Measurements from ENCODE around the gene TOX3.

The TOX3 gene

GRCh38 chr16:52487849-52488457, 59.0 kb downstream of the TOX3 start:
- Histone ChIP-seq H3K4me3 (ENCODE audit: low read length) (no peak overlapping the region), H3K9me3 (ENCODE audit: insufficient read depth, low read depth, low read length) (no peaks in the 10 kb centered on the region), H3K9ac (ENCODE audit: low read depth, low read length) (no peak overlapping the region), H3K27ac (ENCODE audit: low read length) (no peak overlapping the region), H3K27me3 (ENCODE audit: insufficient read depth, low read length) (no peaks in the 10 kb centered on the region), H3K4me1 (ENCODE audit: insufficient read depth, low read length) (no peaks in the 10 kb centered on the region), H3K36me3 (ENCODE audit: insufficient read depth, low read depth, low read length) (peaks cover 3% of the 10 kb centered on the region; the same call in 1 of the 2 replicates)

DNA sequence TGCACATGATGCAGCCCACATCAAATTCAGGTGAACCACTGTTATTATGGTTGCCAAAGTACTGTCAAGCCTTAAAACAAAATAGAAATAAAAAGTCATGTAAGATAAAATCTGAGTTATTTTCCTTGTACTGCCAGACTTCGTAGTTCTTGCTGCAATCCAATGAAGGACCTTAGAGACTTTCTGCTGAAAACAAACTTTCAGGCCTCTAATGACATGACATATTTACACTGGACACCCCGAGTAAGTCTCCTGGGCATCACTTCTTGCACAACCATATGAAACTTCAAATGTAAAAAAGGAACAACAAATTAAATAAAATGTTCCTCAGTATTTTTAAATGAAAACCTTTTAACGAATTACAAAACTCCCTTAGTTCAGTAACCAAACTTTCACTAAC, 66.7 kb downstream of the TOX3 start:
- no peaks in the 10 kb centered on the region for H3K36me3 ChIP-seq (ENCODE audit: insufficient read depth, low read depth, low read length)
- H3K4me3 ChIP-seq (ENCODE audit: low read length), result no peak overlapping the region
- no peak overlapping the region for H3K27ac ChIP-seq (ENCODE audit: low read length)
- H3K9me3 ChIP-seq (ENCODE audit: insufficient read depth, low read depth, low read length), result no peaks in the 10 kb centered on the region
- no peaks in the 10 kb centered on the region for H3K27me3 ChIP-seq (ENCODE audit: insufficient read depth, low read length)
- H3K9ac ChIP-seq (ENCODE audit: low read depth, low read length), result no peak overlapping the region
- peaks cover 5% of the 10 kb centered on the region; the same call in 1 of the 2 replicates for H3K4me1 ChIP-seq (ENCODE audit: insufficient read depth, low read length)

DNA sequence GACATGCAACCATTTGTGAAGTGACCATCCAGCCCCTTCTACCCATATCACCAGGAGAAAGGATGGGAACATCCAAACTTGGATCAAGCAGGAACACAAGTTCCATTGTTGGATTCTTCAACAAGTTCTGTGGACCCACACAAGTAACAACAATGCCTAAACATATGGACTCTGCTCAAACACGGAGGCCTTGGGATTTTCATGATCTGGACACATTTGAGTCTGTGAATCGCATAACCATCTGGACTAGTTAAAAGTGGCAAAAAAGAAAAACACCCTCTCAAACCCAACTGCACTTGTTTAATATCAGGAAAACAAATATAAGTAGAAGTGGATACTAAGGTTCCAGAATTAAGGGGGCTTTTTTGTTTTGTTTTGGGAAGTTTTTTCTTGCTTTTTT, 70.8 kb downstream of the TOX3 start:
- Histone ChIP-seq H3K27ac (ENCODE audit: low read length) (no peak overlapping the region), H3K4me1 (ENCODE audit: insufficient read depth, low read length) (peaks cover 8% of the 10 kb centered on the region; the same call in 1 of the 2 replicates), H3K4me3 (ENCODE audit: low read length) (no peak overlapping the region), H3K36me3 (ENCODE audit: insufficient read depth, low read depth, low read length) (no peaks in the 10 kb centered on the region), H3K27me3 (ENCODE audit: insufficient read depth, low read length) (no peaks in the 10 kb centered on the region), H3K9me3 (ENCODE audit: insufficient read depth, low read depth, low read length) (no peaks in the 10 kb centered on the region), H3K9ac (ENCODE audit: low read depth, low read length) (no peak overlapping the region)

- Histone ChIP-seq H3K4me3 (ENCODE audit: low read length) (no peak overlapping the region), H3K9me3 (ENCODE audit: insufficient read depth, low read depth, low read length) (no peaks in the 10 kb centered on the region), H3K27ac (ENCODE audit: low read length) (no peak overlapping the region), H3K4me1 (ENCODE audit: insufficient read depth, low read length) (peaks cover 20% of the 10 kb centered on the region; the same call in 1 of the 2 replicates), H3K36me3 (ENCODE audit: insufficient read depth, low read depth, low read length) (no peaks in the 10 kb centered on the region), H3K9ac (ENCODE audit: low read depth, low read length) (no peak overlapping the region), H3K27me3 (ENCODE audit: insufficient read depth, low read length) (no peaks in the 10 kb centered on the region)
These were observed 72.3 kb downstream of the TOX3 start for GRCh38 chr16:52474679-52475078.

DNA sequence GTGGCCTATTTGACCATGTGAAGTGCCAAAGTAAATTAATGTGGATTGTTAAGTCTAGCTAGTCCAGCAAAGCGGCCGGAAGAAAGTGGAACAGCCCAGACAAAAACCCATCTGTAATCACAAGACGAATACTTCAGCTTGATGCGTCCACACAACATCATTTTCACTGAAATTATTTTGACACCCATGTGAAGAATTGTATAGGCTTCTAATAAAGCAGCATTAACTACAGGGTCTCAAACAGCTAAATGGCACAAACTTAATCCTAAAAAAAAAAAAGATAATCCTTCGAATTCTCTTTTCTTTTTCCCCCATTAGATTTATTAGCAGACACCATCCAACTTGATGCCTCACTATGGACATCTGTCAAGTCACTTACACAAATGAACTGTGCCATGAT, 73.8 kb downstream of the TOX3 start:
- H3K27ac ChIP-seq (ENCODE audit: low read length), result no peak overlapping the region
- no peaks in the 10 kb centered on the region for H3K36me3 ChIP-seq (ENCODE audit: insufficient read depth, low read depth, low read length)
- H3K9ac ChIP-seq (ENCODE audit: low read depth, low read length), result no peak overlapping the region
- no peaks in the 10 kb centered on the region for H3K9me3 ChIP-seq (ENCODE audit: insufficient read depth, low read depth, low read length)
- H3K4me1 ChIP-seq (ENCODE audit: insufficient read depth, low read length), result peaks cover 35% of the 10 kb centered on the region
- no peaks in the 10 kb centered on the region for H3K27me3 ChIP-seq (ENCODE audit: insufficient read depth, low read length)
- H3K4me3 ChIP-seq (ENCODE audit: low read length), result no peak overlapping the region

DNA sequence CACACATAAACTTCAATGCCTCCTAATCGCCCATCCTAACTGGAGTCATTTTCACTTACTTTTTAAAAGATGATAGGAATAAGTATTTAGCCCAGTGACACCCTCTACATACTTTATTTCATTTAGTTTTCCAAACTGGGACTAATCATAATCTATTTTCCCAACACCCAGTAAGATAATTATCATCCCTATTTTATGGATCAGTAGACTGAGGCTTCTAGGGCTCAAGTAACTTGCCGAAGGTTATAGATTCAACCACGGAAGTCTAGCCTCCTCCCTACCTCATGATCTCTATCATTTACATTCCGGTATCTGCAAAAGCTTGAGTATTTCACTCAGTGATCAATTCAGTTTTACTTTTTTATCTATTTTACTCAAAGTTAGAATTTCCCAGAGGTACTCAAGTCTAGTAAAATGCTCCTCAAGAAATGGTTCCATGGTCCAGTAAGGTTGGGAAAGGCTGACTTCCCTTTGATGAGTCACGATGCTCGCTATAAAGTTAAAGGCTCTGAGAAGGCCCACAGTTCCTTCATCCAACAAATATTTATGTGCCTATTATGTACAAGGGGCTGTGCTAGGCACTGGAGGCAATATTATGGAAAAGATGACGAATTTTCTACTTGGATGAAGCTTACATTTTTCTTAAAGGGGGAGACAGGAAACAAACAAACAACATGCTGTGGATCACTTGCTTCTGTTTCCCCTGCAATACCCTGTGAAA, 75.1 kb downstream of the TOX3 start:
- Histone ChIP-seq H3K36me3 (ENCODE audit: insufficient read depth, low read depth, low read length) (no peaks in the 10 kb centered on the region), H3K9me3 (ENCODE audit: insufficient read depth, low read depth, low read length) (no peaks in the 10 kb centered on the region), H3K9ac (ENCODE audit: low read depth, low read length) (no peak overlapping the region), H3K27me3 (ENCODE audit: insufficient read depth, low read length) (no peaks in the 10 kb centered on the region), H3K4me3 (ENCODE audit: low read length) (no peak overlapping the region), H3K27ac (ENCODE audit: low read length) (no peak overlapping the region), H3K4me1 (ENCODE audit: insufficient read depth, low read length) (peaks cover 42% of the 10 kb centered on the region)

DNA sequence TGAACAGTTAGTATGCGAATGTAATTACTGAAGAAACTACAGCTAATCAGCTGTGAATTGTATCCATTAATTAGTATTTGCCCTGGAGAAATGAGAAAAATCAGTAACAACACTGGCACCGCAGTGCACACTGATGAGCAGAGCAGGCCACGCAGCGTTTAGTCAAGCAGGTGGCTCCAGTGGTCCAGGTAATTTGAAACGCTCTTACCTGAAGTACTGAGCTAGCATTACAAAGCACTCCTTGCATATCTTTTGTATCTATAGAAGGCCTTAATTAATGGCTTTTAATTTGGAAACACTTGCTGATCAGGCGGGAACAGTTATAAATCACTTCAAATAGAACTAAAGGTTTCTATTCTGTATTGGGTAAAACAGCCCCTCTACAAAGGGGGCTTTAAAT, 76.4 kb downstream of the TOX3 start:
- H3K4me3 ChIP-seq (ENCODE audit: low read length), result no peak overlapping the region; the same call in 1 of the 2 replicates
- no peaks in the 10 kb centered on the region for H3K9me3 ChIP-seq (ENCODE audit: insufficient read depth, low read depth, low read length)
- no peak overlapping the region for H3K27ac ChIP-seq (ENCODE audit: low read length)
- H3K9ac ChIP-seq (ENCODE audit: low read depth, low read length), result 0 out of 2 replicates have a peak overlapping the region, but pooled peaks have one; percentile 6
- H3K36me3 ChIP-seq (ENCODE audit: insufficient read depth, low read depth, low read length), result no peaks in the 10 kb centered on the region
- H3K4me1 ChIP-seq (ENCODE audit: insufficient read depth, low read length), result peaks cover 47% of the 10 kb centered on the region
- no peaks in the 10 kb centered on the region for H3K27me3 ChIP-seq (ENCODE audit: insufficient read depth, low read length)

DNA sequence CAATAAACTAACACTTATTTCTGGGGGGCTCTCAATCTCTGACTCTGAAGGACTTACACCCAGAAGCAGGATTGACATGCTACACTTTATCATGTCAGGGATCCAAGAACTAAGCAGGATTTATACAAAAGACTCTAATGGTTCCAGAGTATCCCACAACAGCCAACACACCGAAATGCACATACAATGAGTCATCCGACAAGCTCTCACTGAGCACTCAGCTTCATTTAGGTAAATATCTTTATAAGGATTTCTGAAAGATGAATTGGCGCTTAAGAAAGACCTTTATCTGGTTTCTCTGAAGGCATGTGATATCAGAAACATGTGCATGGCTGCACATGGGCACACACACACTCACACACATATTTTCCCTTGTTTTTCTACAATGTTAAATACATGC, 77.2 kb downstream of the TOX3 start:
- H3K4me3 ChIP-seq (ENCODE audit: low read length), result no peak overlapping the region; the same call in none of the 2 replicates
- no peaks in the 10 kb centered on the region for H3K9me3 ChIP-seq (ENCODE audit: insufficient read depth, low read depth, low read length)
- H3K36me3 ChIP-seq (ENCODE audit: insufficient read depth, low read depth, low read length), result no peaks in the 10 kb centered on the region
- no peak overlapping the region for H3K27ac ChIP-seq (ENCODE audit: low read length)
- H3K9ac ChIP-seq (ENCODE audit: low read depth, low read length), result 0 out of 2 replicates have a peak overlapping the region, but pooled peaks have one; percentile 6
- no peaks in the 10 kb centered on the region for H3K27me3 ChIP-seq (ENCODE audit: insufficient read depth, low read length)
- H3K4me1 ChIP-seq (ENCODE audit: insufficient read depth, low read length), result peaks cover 47% of the 10 kb centered on the region

DNA sequence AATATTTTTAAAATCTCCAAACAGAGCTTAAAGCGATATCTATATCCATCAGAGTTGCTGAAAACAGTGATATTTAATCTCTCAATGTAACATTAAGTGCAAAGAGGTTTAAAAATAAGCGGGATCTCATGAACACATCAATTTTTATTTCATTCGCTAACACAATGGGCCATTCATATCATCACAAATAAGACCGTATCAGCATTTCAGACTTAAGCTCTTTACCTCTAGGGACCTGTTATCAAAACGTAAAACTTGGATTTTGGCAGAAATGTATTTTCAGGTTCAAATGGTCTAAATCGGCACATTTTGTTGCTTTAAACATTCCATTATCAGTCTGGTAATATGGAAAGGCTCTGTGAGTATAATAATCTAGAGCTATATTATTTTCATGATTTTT, 77.9 kb downstream of the TOX3 start:
- Histone ChIP-seq H3K9ac (ENCODE audit: low read depth, low read length) (no peak overlapping the region), H3K9me3 (ENCODE audit: insufficient read depth, low read depth, low read length) (no peaks in the 10 kb centered on the region), H3K4me3 (ENCODE audit: low read length) (no peak overlapping the region), H3K4me1 (ENCODE audit: insufficient read depth, low read length) (peaks cover 47% of the 10 kb centered on the region), H3K27me3 (ENCODE audit: insufficient read depth, low read length) (no peaks in the 10 kb centered on the region), H3K36me3 (ENCODE audit: insufficient read depth, low read depth, low read length) (no peaks in the 10 kb centered on the region; the same call in 1 of the 2 replicates), H3K27ac (ENCODE audit: low read length) (no peak overlapping the region)

- Histone ChIP-seq H3K4me3 (ENCODE audit: low read length) (no peak overlapping the region), H3K9me3 (ENCODE audit: insufficient read depth, low read depth, low read length) (no peaks in the 10 kb centered on the region), H3K9ac (ENCODE audit: low read depth, low read length) (no peak overlapping the region), H3K27ac (ENCODE audit: low read length) (no peak overlapping the region), H3K27me3 (ENCODE audit: insufficient read depth, low read length) (no peaks in the 10 kb centered on the region), H3K4me1 (ENCODE audit: insufficient read depth, low read length) (peaks cover 47% of the 10 kb centered on the region), H3K36me3 (ENCODE audit: insufficient read depth, low read depth, low read length) (peaks cover 13% of the 10 kb centered on the region)
These were observed 79.2 kb downstream of the TOX3 start for GRCh38 chr16:52467753-52468152.

GRCh38 chr16:52466994-52467393, 79.9 kb downstream of the TOX3 start:
- Histone ChIP-seq H3K27ac (ENCODE audit: low read length) (no peak overlapping the region), H3K4me3 (ENCODE audit: low read length) (no peak overlapping the region), H3K9ac (ENCODE audit: low read depth, low read length) (no peak overlapping the region), H3K9me3 (ENCODE audit: insufficient read depth, low read depth, low read length) (no peaks in the 10 kb centered on the region), H3K4me1 (ENCODE audit: insufficient read depth, low read length) (peaks cover 53% of the 10 kb centered on the region), H3K36me3 (ENCODE audit: insufficient read depth, low read depth, low read length) (peaks cover 16% of the 10 kb centered on the region), H3K27me3 (ENCODE audit: insufficient read depth, low read length) (no peaks in the 10 kb centered on the region)

DNA sequence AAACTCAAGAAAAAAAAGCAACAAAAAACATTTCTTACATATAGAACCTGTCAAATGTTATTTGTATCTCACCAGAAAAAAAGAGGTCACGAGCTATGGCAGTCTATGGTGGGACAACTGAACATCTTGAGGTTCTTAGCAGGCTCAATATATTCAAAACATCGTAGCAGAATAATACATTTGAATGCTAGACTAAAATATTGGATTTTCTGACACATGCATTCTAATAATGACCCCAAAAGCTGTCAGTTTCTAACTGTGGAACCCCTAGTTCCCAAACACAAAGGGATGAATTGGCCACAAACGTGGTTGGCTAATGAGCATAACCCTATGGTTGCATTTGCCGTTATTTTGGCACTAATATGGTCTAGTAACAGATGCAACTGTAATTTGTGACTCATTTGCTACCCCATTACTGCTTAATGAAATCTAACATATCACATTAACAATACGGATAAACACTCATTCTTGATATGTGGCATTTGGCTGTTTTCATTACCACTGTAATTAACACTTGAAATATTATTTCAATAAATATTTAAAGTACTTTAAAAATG, 81.2 kb downstream of the TOX3 start:
- H3K9me3 ChIP-seq (ENCODE audit: insufficient read depth, low read depth, low read length), result no peaks in the 10 kb centered on the region
- no peak overlapping the region for H3K9ac ChIP-seq (ENCODE audit: low read depth, low read length)
- peaks cover 60% of the 10 kb centered on the region for H3K4me1 ChIP-seq (ENCODE audit: insufficient read depth, low read length)

More for the DNA sequence above, 81.2 kb downstream of the TOX3 start:
- Histone ChIP-seq H3K27ac (ENCODE audit: low read length) (no peak overlapping the region), H3K27me3 (ENCODE audit: insufficient read depth, low read length) (no peaks in the 10 kb centered on the region), H3K4me3 (ENCODE audit: low read length) (no peak overlapping the region), H3K36me3 (ENCODE audit: insufficient read depth, low read depth, low read length) (peaks cover 19% of the 10 kb centered on the region)

Data from iPS-20b (cell line).